RCC 7860 (cell line): ENCODE measurements around the gene MYH2.

Experiments used
- DNase-seq: peaks from one replicate; pipeline ENCODE4 v3.0.0-alpha.2; 2015; ENCODE audit warnings: low spot score
- FAIRE-seq: peaks from 2 replicates; lab custom pipeline; 2012; peaks lifted over from hg19 to GRCh38; lab: Jason Lieb, UNC

Gene MYH2

GRCh38 chr17:10516638-10517037 is 32.8 kb downstream of the MYH2 start:
- no peak for FAIRE-seq
- DNase-seq, result no peak

- FAIRE-seq, result no peak
- DNase-seq, result no peak
Observed at GRCh38 chr17:10516065-10516464, 33.4 kb downstream of the MYH2 start.

- DNase-seq (no peak), FAIRE-seq (no peak)
Observed at GRCh38 chr17:10513299-10514067, 36.0 kb downstream of the MYH2 start.

GRCh38 chr17:10512856-10513255 is 36.6 kb downstream of the MYH2 start:
- no peak for DNase-seq
- FAIRE-seq, result no peak

- DNase-seq, result no peak
- FAIRE-seq, result no peak
Observed at GRCh38 chr17:10499950-10500349, 49.5 kb downstream of the MYH2 start.

- no peak for DNase-seq
- FAIRE-seq, result no peak
Observed at GRCh38 chr17:10492004-10492403, 57.5 kb downstream of the MYH2 start.

- FAIRE-seq, result no peak
- DNase-seq, result no peak
Observed at GRCh38 chr17:10482252-10482651, 67.2 kb downstream of the MYH2 start.

GRCh38 chr17:10477701-10478100 is 71.8 kb downstream of the MYH2 start:
- DNase-seq (no peak), FAIRE-seq (no peak)

- FAIRE-seq, result no peak
Observed at GRCh38 chr17:10474536-10474935, 74.9 kb downstream of the MYH2 start.

GRCh38 chr17:10471858-10472257 is 77.6 kb downstream of the MYH2 start:
- DNase-seq (no peak), FAIRE-seq (no peak)

More at GRCh38 chr17:10474536-10474935, 74.9 kb downstream of the MYH2 start:
- DNase-seq, result no peak
